Measurements from ENCODE around the gene KDM2B.

DNA sequence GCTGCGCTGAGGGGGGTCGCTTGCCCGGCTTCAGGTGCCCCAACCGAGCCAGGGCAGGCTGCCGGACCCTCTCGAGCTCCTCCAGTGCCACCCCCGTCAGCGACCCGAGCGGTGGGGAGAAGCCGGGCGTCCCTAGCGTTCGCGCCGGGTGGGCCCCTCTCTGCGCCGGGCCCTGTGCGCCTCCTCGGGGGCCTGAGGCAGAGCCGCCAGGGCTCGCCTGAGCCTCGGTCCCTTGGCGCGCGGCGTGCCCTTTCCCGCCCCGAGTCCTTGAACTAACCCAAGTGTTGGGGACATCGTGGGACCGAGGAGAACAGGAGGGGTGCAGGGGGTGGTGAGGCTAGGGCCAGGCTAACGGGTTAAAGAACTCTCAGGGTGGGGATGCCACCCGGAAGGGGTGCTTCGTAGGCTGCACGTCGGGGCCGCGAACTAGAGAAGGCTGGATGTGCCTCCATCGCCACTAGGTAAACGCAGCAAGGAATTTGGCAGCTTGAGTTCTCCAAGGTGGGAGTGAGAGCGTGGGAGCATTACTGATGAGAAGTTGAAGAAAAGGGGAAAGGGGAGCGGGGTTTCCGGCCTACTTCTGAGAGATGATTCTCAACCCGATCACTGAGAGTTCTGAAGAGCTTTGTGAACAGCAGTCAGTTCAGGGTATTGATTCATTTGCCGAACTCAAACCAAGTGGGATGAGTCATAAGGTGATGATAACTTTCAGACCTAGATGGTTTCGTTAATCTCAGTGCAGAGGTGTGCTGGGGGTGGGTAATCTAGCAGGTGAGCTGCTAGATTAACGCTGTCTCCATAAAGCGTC is 180.3 kb downstream of the KDM2B start:
- TF ChIP-seq FOS (IDR thresholded peaks at IDR 0.05; ENCODE audit: borderline replicate concordance, insufficient read depth, low read length) (no peak), MYC (IDR thresholded peaks at IDR 0.05; ENCODE audit: low read depth, low read length) (no peak), POLR2A (IDR thresholded peaks at IDR 0.05; ENCODE audit: low read depth, low read length) (no peak), GATA2 (IDR thresholded peaks at IDR 0.05; ENCODE audit: insufficient read depth, insufficient read length, low read depth, low read length) (no peak), POLR2AphosphoS5 (IDR thresholded peaks at IDR 0.05; ENCODE audit: insufficient read depth, low read depth, low read length) (no peak), EZH2 (IDR thresholded peaks at IDR 0.05; ENCODE audit: borderline replicate concordance, low read depth, low read length, severe bottlenecking) (no peak)
- TF ChIP-seq, protein P1, sequence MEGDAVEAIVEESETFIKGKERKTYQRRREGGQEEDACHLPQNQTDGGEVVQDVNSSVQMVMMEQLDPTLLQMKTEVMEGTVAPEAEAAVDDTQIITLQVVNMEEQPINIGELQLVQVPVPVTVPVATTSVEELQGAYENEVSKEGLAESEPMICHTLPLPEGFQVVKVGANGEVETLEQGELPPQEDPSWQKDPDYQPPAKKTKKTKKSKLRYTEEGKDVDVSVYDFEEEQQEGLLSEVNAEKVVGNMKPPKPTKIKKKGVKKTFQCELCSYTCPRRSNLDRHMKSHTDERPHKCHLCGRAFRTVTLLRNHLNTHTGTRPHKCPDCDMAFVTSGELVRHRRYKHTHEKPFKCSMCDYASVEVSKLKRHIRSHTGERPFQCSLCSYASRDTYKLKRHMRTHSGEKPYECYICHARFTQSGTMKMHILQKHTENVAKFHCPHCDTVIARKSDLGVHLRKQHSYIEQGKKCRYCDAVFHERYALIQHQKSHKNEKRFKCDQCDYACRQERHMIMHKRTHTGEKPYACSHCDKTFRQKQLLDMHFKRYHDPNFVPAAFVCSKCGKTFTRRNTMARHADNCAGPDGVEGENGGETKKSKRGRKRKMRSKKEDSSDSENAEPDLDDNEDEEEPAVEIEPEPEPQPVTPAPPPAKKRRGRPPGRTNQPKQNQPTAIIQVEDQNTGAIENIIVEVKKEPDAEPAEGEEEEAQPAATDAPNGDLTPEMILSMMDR (IDR thresholded peaks at IDR 0.05; ENCODE audit: extremely low read depth in 1 of 2, insufficient read depth in 1 of 2, low read depth in 1 of 2, low read length in 2 of 2): no peak
- TF ChIP-seq, protein P2, sequence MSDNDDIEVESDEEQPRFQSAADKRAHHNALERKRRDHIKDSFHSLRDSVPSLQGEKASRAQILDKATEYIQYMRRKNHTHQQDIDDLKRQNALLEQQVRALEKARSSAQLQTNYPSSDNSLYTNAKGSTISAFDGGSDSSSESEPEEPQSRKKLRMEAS (IDR thresholded peaks at IDR 0.05; ENCODE audit: insufficient read depth, insufficient read length): no peak
